AG04450 (cell line): ENCODE measurements around the gene FAM107B. TPM values are rescaled to one million over a fixed set of nuclear protein-coding genes. Genes with fewer than 3 reads are reported as not detected.

Experiments used
- CTCF ChIA-PET: fragments of 300-600, 350-600 bp; formaldehyde crosslinking; extraction: SDS; loops from one replicate; lab custom pipeline; 2022; ENCODE audit warnings: antibody characterized with exemption, inconsistent platforms; lab: Charles Lee
- POLR2A ChIA-PET: fragments of 350-600 bp; formaldehyde crosslinking; extraction: SDS; loops from one replicate; lab custom pipeline; 2021; ENCODE audit warnings: antibody characterized with exemption, inconsistent platforms; lab: Yijun Ruan, JAX
- DNase-seq: peaks from one replicate; pipeline ENCODE4 v3.0.0-alpha.2; 2011; ENCODE audit warnings: low read depth, low spot score
- H3K27ac ChIP-seq: one replicate; pipeline ENCODE4 v1.5.1; 2012; ENCODE audit warnings: low read depth, low read length, control low read depth
- H3K27me3 ChIP-seq: one replicate; pipeline ENCODE4 v1.6.0; 2012; ENCODE audit warnings: low read length; ENCODE audit not compliant: control insufficient read depth, insufficient read depth
- H3K4me3 ChIP-seq: 2 replicates; pipeline ENCODE4 v1.5.1; 2011; ENCODE audit warnings: mild to moderate bottlenecking, low read depth, low read length, control low read depth
- H3K9me3 ChIP-seq: 2 replicates; pipeline ENCODE4 v1.5.1; 2012; ENCODE audit warnings: low read length; ENCODE audit not compliant: control insufficient read depth, insufficient read depth
- CTCF ChIP-seq: IDR thresholded peaks from 2 replicates; pipeline ENCODE4 v1.5.1; 2011; ENCODE audit warnings: low read depth, low read length, control low read depth, inconsistent platforms
- polyA plus RNA-seq: library from polyadenylated mRNA; depleted of rRNA; stranded (reverse); fragments of >200 nt; gene quantifications from 2 replicates; pipeline ENCODE4 v1.2.3, GENCODE V29; 2011

The FAM107B gene
- polyA plus RNA-seq, 1 experiment: 41.4 TPM

- Histone ChIP-seq H3K27me3 (peaks cover 4% of the 10 kb centered on the region), H3K9me3 (no peaks in the 10 kb centered on the region), H3K4me3 (no peak overlapping the region), H3K27ac (no peak overlapping the region)
- ChIA-PET CTCF (no interaction called here), POLR2A (no interaction called here)
- no peak for DNase-seq
- no peak for TF ChIP-seq CTCF
Observed at GRCh38 chr10:14742382-14742781, 32.3 kb downstream of the FAM107B start.

GRCh38 chr10:14740684-14741247, 33.9 kb downstream of the FAM107B start:
- Histone ChIP-seq H3K9me3 (no peaks in the 10 kb centered on the region), H3K4me3 (no peak overlapping the region), H3K27me3 (no peaks in the 10 kb centered on the region), H3K27ac (no peak overlapping the region)
- POLR2A ChIA-PET: no interaction called here
- TF ChIP-seq CTCF: no peak
- CTCF ChIA-PET: interaction anchor here (1.0 kb wide), 1 partner anchor 11 kb away, joined by 3 read pairs; no protein-coding TSS in a partner anchor
- DNase-seq: no peak

GRCh38 chr10:14737808-14738545, 36.7 kb downstream of the FAM107B start:
- DNase-seq: no peak
- ChIA-PET POLR2A (no interaction called here), CTCF (interaction anchor here (0.6 to 1.4 kb wide), 2 partner anchors 8 to 71 kb away, joined by 3 to 4 read pairs; no protein-coding TSS in a partner anchor)
- no peak for TF ChIP-seq CTCF
- Histone ChIP-seq H3K27me3 (no peaks in the 10 kb centered on the region), H3K27ac (no peak overlapping the region), H3K4me3 (no peak overlapping the region), H3K9me3 (no peaks in the 10 kb centered on the region)

GRCh38 chr10:14736600-14737081, 38.1 kb downstream of the FAM107B start:
- H3K4me3 ChIP-seq: no peak overlapping the region
- H3K9me3 ChIP-seq: no peaks in the 10 kb centered on the region
- ChIA-PET POLR2A (interaction anchor here (0.5 kb wide), 1 partner anchor 137 kb away, joined by 4 read pairs; no protein-coding TSS in a partner anchor), CTCF (no interaction called here)
- TF ChIP-seq CTCF: no peak
- H3K27ac ChIP-seq: peak overlapping the region; percentile 71
- no peaks in the 10 kb centered on the region for H3K27me3 ChIP-seq
- DNase-seq: peak; percentile 30

- Histone ChIP-seq H3K27ac (no peak overlapping the region), H3K9me3 (no peaks in the 10 kb centered on the region), H3K27me3 (no peaks in the 10 kb centered on the region), H3K4me3 (no peak overlapping the region)
- POLR2A ChIA-PET: no interaction called here
- DNase-seq: no peak
- TF ChIP-seq CTCF: no peak
- CTCF ChIA-PET: no interaction called here
Observed at GRCh38 chr10:14736043-14736442, 38.7 kb downstream of the FAM107B start.
